AG10803 (cell line): ENCODE data around the gene IL17RB.

ENCODE experiments used
- DNase-seq: peaks from one replicate; pipeline ENCODE4 v3.0.0; 2010; ENCODE audit warnings: low read depth
- H3K4me3 ChIP-seq: 2 replicates; pipeline ENCODE4 v1.5.1; 2011; ENCODE audit warnings: mild to moderate bottlenecking, low read length, control low read depth
- CTCF ChIP-seq: conservative IDR thresholded peaks from 2 replicates; pipeline ENCODE4 v1.5.1; 2011; ENCODE audit warnings: mild to moderate bottlenecking, low read length, control low read depth, inconsistent platforms

Gene IL17RB

GRCh38 chr3:53815067-53815466 lies 31.3 kb upstream of the IL17RB start:
- DNase-seq = no peak
- no peak for TF ChIP-seq CTCF
- H3K4me3 ChIP-seq = no peak overlapping the region

GRCh38 chr3:53815651-53816050 lies 30.7 kb upstream of the IL17RB start:
- TF ChIP-seq CTCF = no peak
- DNase-seq = no peak
- no peak overlapping the region for H3K4me3 ChIP-seq

GRCh38 chr3:53816425-53816824 lies 29.9 kb upstream of the IL17RB start:
- DNase-seq = no peak
- no peak for TF ChIP-seq CTCF
- H3K4me3 ChIP-seq = no peak overlapping the region

- H3K4me3 ChIP-seq = no peak overlapping the region
- DNase-seq = no peak
- no peak for TF ChIP-seq CTCF
Observed at GRCh38 chr3:53817211-53817610, 29.2 kb upstream of the IL17RB start.

- no peak for DNase-seq
- no peak for TF ChIP-seq CTCF
- H3K4me3 ChIP-seq = no peak overlapping the region
Observed at GRCh38 chr3:53817809-53818208, 28.6 kb upstream of the IL17RB start.

- TF ChIP-seq CTCF = no peak
Observed at GRCh38 chr3:53818221-53819162, 27.9 kb upstream of the IL17RB start.

GRCh38 chr3:53819163-53819868 lies 27.1 kb upstream of the IL17RB start:
- TF ChIP-seq CTCF = no peak
- DNase-seq = no peak
- no peak overlapping the region for H3K4me3 ChIP-seq

More at GRCh38 chr3:53818221-53819162, 27.9 kb upstream of the IL17RB start:
- no peak overlapping the region for H3K4me3 ChIP-seq
- no peak for DNase-seq
